H1 (cell line): ENCODE measurements around the gene PCCA. TPM values are rescaled to one million over a fixed set of nuclear protein-coding genes. Genes with fewer than 3 reads are reported as not detected.

Experiments
- ATF2 ChIP-seq: IDR thresholded peaks from 2 replicates; pipeline ENCODE4 v1.6.1; 2012; ENCODE audit warnings: low read length, inconsistent platforms
- BCL11A ChIP-seq, 2 experiments: IDR thresholded peaks; one replicate each; pipeline ENCODE4 v1.6.1; 2011; ENCODE audit warnings: low read depth in 2 of 2, low read length in 2 of 2, mild to moderate bottlenecking in 2 of 2
- BRCA1 ChIP-seq: IDR thresholded peaks from 2 replicates; pipeline ENCODE4 v1.6.1; 2012; ENCODE audit warnings: low read depth, low read length, improper control_type of control experiment
- FOSL1 ChIP-seq: IDR thresholded peaks from 2 replicates; pipeline ENCODE4 v1.6.1; 2011; ENCODE audit warnings: mild to moderate bottlenecking, low read depth, low read length, moderate library complexity; ENCODE audit not compliant: insufficient read depth
- GTF2F1 ChIP-seq: IDR thresholded peaks from 2 replicates; pipeline ENCODE4 v1.6.1; 2012; ENCODE audit warnings: low read depth, low read length, improper control_type of control experiment, borderline replicate concordance
- JUND ChIP-seq: IDR thresholded peaks from 2 replicates; pipeline ENCODE4 v1.6.1; 2011; ENCODE audit warnings: mild to moderate bottlenecking, improper control_type of control experiment, low read length
- MAFK ChIP-seq: IDR thresholded peaks from 2 replicates; pipeline ENCODE4 v1.6.1; 2012; ENCODE audit warnings: low read depth, mild to moderate bottlenecking, improper control_type of control experiment, low read length
- SUZ12 ChIP-seq: fragments of 200-600 bp; sonication (generic); IDR thresholded peaks from 2 replicates; pipeline ENCODE4 v1.6.1; 2012; ENCODE audit warnings: mild to moderate bottlenecking, inconsistent platforms, low read length, moderate library complexity, mixed read lengths
- polyA plus RNA-seq, 7 experiments: library from polyadenylated mRNA; depleted of rRNA in 3 of 7; stranded (reverse) in 5 of 7; unstranded in 2 of 7; fragments of >200 nt in 5 of 7; fragments of 200-250 nt in 2 of 7; gene quantifications; 1 replicate in 5 of 7; 2 replicates in 1 of 7; 4 replicates in 1 of 7; pipeline versions ENCODE4 v1.2.1 to v1.2.3, GENCODE V29; 2011 to 2013; ENCODE audit warnings: missing spikeins in 2 of 7, mixed read lengths in 2 of 7
- total RNA-seq: library from RNA; stranded (reverse); fragmentation: NEBNext Ultra II Directional; extraction: Animal tissue kit (Norgen Biotek cat#: 25700); gene quantifications from 2 replicates; pipeline ENCODE4 v1.2.1, GENCODE V29; 2021
- TF ChIP-seq, protein P1 (sequence below): fragments of 300-600 bp; sonication (generic); IDR thresholded peaks from 2 replicates; pipeline ENCODE4 v1.7.1; 2012; ENCODE audit warnings: low read length, moderate library complexity, mild to moderate bottlenecking, inconsistent platforms; ENCODE audit not compliant: insufficient replicate concordance

Gene PCCA
- total and polyA plus RNA-seq, 2 of the 8 experiments (the other 6 are each of a cell fraction or from before 2014, with no cell fraction given) = 18.4 to 49.8 TPM

GRCh38 chr13:100464006-100464405 is 375.1 kb downstream of the PCCA start (continued):
- TF ChIP-seq, protein P1, sequence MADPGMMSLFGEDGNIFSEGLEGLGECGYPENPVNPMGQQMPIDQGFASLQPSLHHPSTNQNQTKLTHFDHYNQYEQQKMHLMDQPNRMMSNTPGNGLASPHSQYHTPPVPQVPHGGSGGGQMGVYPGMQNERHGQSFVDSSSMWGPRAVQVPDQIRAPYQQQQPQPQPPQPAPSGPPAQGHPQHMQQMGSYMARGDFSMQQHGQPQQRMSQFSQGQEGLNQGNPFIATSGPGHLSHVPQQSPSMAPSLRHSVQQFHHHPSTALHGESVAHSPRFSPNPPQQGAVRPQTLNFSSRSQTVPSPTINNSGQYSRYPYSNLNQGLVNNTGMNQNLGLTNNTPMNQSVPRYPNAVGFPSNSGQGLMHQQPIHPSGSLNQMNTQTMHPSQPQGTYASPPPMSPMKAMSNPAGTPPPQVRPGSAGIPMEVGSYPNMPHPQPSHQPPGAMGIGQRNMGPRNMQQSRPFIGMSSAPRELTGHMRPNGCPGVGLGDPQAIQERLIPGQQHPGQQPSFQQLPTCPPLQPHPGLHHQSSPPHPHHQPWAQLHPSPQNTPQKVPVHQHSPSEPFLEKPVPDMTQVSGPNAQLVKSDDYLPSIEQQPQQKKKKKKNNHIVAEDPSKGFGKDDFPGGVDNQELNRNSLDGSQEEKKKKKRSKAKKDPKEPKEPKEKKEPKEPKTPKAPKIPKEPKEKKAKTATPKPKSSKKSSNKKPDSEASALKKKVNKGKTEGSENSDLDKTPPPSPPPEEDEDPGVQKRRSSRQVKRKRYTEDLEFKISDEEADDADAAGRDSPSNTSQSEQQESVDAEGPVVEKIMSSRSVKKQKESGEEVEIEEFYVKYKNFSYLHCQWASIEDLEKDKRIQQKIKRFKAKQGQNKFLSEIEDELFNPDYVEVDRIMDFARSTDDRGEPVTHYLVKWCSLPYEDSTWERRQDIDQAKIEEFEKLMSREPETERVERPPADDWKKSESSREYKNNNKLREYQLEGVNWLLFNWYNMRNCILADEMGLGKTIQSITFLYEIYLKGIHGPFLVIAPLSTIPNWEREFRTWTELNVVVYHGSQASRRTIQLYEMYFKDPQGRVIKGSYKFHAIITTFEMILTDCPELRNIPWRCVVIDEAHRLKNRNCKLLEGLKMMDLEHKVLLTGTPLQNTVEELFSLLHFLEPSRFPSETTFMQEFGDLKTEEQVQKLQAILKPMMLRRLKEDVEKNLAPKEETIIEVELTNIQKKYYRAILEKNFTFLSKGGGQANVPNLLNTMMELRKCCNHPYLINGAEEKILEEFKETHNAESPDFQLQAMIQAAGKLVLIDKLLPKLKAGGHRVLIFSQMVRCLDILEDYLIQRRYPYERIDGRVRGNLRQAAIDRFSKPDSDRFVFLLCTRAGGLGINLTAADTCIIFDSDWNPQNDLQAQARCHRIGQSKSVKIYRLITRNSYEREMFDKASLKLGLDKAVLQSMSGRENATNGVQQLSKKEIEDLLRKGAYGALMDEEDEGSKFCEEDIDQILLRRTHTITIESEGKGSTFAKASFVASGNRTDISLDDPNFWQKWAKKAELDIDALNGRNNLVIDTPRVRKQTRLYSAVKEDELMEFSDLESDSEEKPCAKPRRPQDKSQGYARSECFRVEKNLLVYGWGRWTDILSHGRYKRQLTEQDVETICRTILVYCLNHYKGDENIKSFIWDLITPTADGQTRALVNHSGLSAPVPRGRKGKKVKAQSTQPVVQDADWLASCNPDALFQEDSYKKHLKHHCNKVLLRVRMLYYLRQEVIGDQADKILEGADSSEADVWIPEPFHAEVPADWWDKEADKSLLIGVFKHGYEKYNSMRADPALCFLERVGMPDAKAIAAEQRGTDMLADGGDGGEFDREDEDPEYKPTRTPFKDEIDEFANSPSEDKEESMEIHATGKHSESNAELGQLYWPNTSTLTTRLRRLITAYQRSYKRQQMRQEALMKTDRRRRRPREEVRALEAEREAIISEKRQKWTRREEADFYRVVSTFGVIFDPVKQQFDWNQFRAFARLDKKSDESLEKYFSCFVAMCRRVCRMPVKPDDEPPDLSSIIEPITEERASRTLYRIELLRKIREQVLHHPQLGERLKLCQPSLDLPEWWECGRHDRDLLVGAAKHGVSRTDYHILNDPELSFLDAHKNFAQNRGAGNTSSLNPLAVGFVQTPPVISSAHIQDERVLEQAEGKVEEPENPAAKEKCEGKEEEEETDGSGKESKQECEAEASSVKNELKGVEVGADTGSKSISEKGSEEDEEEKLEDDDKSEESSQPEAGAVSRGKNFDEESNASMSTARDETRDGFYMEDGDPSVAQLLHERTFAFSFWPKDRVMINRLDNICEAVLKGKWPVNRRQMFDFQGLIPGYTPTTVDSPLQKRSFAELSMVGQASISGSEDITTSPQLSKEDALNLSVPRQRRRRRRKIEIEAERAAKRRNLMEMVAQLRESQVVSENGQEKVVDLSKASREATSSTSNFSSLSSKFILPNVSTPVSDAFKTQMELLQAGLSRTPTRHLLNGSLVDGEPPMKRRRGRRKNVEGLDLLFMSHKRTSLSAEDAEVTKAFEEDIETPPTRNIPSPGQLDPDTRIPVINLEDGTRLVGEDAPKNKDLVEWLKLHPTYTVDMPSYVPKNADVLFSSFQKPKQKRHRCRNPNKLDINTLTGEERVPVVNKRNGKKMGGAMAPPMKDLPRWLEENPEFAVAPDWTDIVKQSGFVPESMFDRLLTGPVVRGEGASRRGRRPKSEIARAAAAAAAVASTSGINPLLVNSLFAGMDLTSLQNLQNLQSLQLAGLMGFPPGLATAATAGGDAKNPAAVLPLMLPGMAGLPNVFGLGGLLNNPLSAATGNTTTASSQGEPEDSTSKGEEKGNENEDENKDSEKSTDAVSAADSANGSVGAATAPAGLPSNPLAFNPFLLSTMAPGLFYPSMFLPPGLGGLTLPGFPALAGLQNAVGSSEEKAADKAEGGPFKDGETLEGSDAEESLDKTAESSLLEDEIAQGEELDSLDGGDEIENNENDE = no peak
- TF ChIP-seq BCL11A (IDR thresholded peaks at IDR 0.05; ENCODE audit: low read depth in 2 of 2, low read length in 2 of 2) (no peak), ATF2 (no peak), BRCA1 (no peak), SUZ12 (no peak), GTF2F1 (no peak), JUND (no peak), MAFK (no peak), FOSL1 (no peak)
